ENCODE data around the gene DLG3. TPM values are rescaled to one million over a fixed set of nuclear protein-coding genes. Genes with fewer than 3 reads are reported as not detected.
"Not testable (repeated sequence)": the region's sequence is repeated elsewhere in the genome, so short reads cannot be mapped to it uniquely, and the experiment has no call there.

The DLG3 gene
- total RNA-seq, 1 experiment from 2014 or later = 11.4 TPM

GRCh38 chrX:70515692-70516091 lies 71.1 kb downstream of the DLG3 start:
- DNase-seq (ENCODE audit: low read depth) = not testable (repeated sequence)

GRCh38 chrX:70525733-70526132 lies 81.1 kb downstream of the DLG3 start:
- DNase-seq (ENCODE audit: low read depth) = no peak

GRCh38 chrX:70527053-70527452 lies 82.4 kb downstream of the DLG3 start:
- no peak for DNase-seq (ENCODE audit: low read depth)

GRCh38 chrX:70527610-70528345 lies 83.1 kb downstream of the DLG3 start:
- DNase-seq (ENCODE audit: low read depth) = no peak

GRCh38 chrX:70535198-70535597 lies 90.6 kb downstream of the DLG3 start:
- no peak for DNase-seq (ENCODE audit: low read depth)

GRCh38 chrX:70549429-70549828 lies 104.8 kb downstream of the DLG3 start:
- DNase-seq (ENCODE audit: low read depth) = no peak

- DNase-seq (ENCODE audit: low read depth) = no peak
Measured at GRCh38 chrX:70552130-70552704, 107.6 kb downstream of the DLG3 start.

GRCh38 chrX:70553516-70553915 lies 108.9 kb downstream of the DLG3 start:
- DNase-seq (ENCODE audit: low read depth) = no peak

GRCh38 chrX:70554081-70554480 lies 109.4 kb downstream of the DLG3 start:
- DNase-seq (ENCODE audit: low read depth) = peak; percentile 30

GRCh38 chrX:70554523-70554922 lies 109.9 kb downstream of the DLG3 start:
- no peak for DNase-seq (ENCODE audit: low read depth)

GRCh38 chrX:70554948-70555347 lies 110.3 kb downstream of the DLG3 start:
- no peak for DNase-seq (ENCODE audit: low read depth)

Other genes with a start within 250 kb of the DLG3 start
- gene AWAT1, start 210.2 kb upstream of the DLG3 start, total RNA-seq (2014; rRNA removed; shearing (Covaris generic)) = not detected in 2 replicates
- 0.24 TPM in 1 of 2 replicates, not detected in the other for gene P2RY4, start 184.6 kb upstream of the DLG3 start, total RNA-seq (2014; rRNA removed; shearing (Covaris generic))
- not detected in 2 replicates for gene ARR3, start 176.5 kb upstream of the DLG3 start, total RNA-seq (2014; rRNA removed; shearing (Covaris generic))
- not detected in 2 replicates for gene RAB41, start 162.7 kb upstream of the DLG3 start, total RNA-seq (2014; rRNA removed; shearing (Covaris generic))
- gene PDZD11, start 154.9 kb upstream of the DLG3 start, total RNA-seq (2014; rRNA removed; shearing (Covaris generic)) = 162 and 186 TPM in 2 replicates
- gene KIF4A, start 154.7 kb upstream of the DLG3 start, total RNA-seq (2014; rRNA removed; shearing (Covaris generic)) = 58.6 and 60.7 TPM in 2 replicates
- gene GDPD2, start 21.5 kb upstream of the DLG3 start, total RNA-seq (2014; rRNA removed; shearing (Covaris generic)) = not detected in 2 replicates

All from RPMI7951 (cell line).